ENCODE data around the gene BIRC6.

DNA sequence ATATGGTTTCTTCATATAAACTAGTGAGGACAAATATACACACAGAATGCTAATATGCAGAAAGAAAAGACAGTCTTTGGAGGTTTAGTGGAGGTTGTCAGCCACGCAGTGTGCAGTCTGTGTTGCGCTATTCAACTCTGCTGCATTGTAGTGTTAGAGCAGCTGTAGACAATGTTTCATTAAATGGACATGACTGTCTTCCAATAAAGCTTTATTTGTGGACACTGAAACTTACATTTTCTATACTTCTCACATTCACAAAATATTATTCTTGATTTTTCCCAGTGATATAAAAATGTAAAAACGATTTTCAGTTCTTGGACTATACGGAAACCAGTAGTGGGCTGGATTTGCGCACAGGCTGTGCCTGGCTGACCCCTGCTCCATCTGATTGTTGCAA, 284.4 kb downstream of the BIRC6 start:
- TF ChIP-seq, protein P1, sequence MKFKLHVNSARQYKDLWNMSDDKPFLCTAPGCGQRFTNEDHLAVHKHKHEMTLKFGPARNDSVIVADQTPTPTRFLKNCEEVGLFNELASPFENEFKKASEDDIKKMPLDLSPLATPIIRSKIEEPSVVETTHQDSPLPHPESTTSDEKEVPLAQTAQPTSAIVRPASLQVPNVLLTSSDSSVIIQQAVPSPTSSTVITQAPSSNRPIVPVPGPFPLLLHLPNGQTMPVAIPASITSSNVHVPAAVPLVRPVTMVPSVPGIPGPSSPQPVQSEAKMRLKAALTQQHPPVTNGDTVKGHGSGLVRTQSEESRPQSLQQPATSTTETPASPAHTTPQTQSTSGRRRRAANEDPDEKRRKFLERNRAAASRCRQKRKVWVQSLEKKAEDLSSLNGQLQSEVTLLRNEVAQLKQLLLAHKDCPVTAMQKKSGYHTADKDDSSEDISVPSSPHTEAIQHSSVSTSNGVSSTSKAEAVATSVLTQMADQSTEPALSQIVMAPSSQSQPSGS (IDR thresholded peaks at IDR 0.05; ENCODE audit: low read length), result no peak
- TF ChIP-seq, protein P2, sequence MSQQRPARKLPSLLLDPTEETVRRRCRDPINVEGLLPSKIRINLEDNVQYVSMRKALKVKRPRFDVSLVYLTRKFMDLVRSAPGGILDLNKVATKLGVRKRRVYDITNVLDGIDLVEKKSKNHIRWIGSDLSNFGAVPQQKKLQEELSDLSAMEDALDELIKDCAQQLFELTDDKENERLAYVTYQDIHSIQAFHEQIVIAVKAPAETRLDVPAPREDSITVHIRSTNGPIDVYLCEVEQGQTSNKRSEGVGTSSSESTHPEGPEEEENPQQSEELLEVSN (IDR thresholded peaks at IDR 0.05), result no peak
- TF ChIP-seq, protein P3, sequence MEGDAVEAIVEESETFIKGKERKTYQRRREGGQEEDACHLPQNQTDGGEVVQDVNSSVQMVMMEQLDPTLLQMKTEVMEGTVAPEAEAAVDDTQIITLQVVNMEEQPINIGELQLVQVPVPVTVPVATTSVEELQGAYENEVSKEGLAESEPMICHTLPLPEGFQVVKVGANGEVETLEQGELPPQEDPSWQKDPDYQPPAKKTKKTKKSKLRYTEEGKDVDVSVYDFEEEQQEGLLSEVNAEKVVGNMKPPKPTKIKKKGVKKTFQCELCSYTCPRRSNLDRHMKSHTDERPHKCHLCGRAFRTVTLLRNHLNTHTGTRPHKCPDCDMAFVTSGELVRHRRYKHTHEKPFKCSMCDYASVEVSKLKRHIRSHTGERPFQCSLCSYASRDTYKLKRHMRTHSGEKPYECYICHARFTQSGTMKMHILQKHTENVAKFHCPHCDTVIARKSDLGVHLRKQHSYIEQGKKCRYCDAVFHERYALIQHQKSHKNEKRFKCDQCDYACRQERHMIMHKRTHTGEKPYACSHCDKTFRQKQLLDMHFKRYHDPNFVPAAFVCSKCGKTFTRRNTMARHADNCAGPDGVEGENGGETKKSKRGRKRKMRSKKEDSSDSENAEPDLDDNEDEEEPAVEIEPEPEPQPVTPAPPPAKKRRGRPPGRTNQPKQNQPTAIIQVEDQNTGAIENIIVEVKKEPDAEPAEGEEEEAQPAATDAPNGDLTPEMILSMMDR (IDR thresholded peaks at IDR 0.05; ENCODE audit: control extremely low read depth in 1 of 3, insufficient read depth in 1 of 3, low read depth in 1 of 3, low read length in 3 of 3), result no peak
- TF ChIP-seq CBX8 (IDR thresholded peaks at IDR 0.05; ENCODE audit: borderline replicate concordance, low read depth, low read length) (no peak), SP2 (IDR thresholded peaks at IDR 0.05; ENCODE audit: low read length) (no peak), HDAC2 (IDR thresholded peaks at IDR 0.05; ENCODE audit: borderline replicate concordance in 1 of 2, low read depth in 2 of 2, low read length in 2 of 2) (no peak)

All from H1 (cell line).